ENCODE results near the gene SEC14L6.

GRCh38 chr22:30557243-30557642, 10.7 kb upstream of the SEC14L6 start:
- no peak for TF ChIP-seq EZH2 (IDR thresholded peaks at IDR 0.05; ENCODE audit: borderline replicate concordance, low read depth, low read length)
- TF ChIP-seq CEBPB (tag; IDR thresholded peaks at IDR 0.05), result no peak
- no peak for TF ChIP-seq FOS (IDR thresholded peaks at IDR 0.05; ENCODE audit: extremely low read depth, insufficient read length)
- TF ChIP-seq TBL1XR1 (IDR thresholded peaks at IDR 0.05; ENCODE audit: low read length in 2 of 2), result no peak
- TF ChIP-seq REST (IDR thresholded peaks at IDR 0.05; ENCODE audit: borderline replicate concordance), result no peak
- TF ChIP-seq REST (CRISPR knock-in tag; IDR thresholded peaks at IDR 0.05; ENCODE audit: low read depth), result no peak
- TF ChIP-seq CHD1 (IDR thresholded peaks at IDR 0.05; ENCODE audit: low read length), result no peak
- no peak for TF ChIP-seq BRD9 (IDR thresholded peaks at IDR 0.05; ENCODE audit: low read depth, partially characterized antibody)
- TF ChIP-seq SIN3B (IDR thresholded peaks at IDR 0.05; ENCODE audit: low read depth), result no peak
- TF ChIP-seq RFX5 (IDR thresholded peaks at IDR 0.05; ENCODE audit: low read depth, low read length), result no peak
- TF ChIP-seq CBX8 (IDR thresholded peaks at IDR 0.05; ENCODE audit: borderline replicate concordance, extremely low read depth, low read depth, low read length, poor library complexity, severe bottlenecking), result no peak
- TF ChIP-seq POLR2A (conservative IDR thresholded peaks at IDR 0.05), result no peak
- no peak for TF ChIP-seq FOXK1 (CRISPR knock-in tag; IDR thresholded peaks at IDR 0.05; ENCODE audit: borderline replicate concordance)
- TF ChIP-seq PTBP1 (IDR thresholded peaks at IDR 0.05; ENCODE audit: low read depth, low read length), result no peak
- no peak for TF ChIP-seq CTCF (IDR thresholded peaks at IDR 0.05 in 2 of 3, conservative IDR thresholded peaks at IDR 0.05 in 1 of 3; ENCODE audit: insufficient read depth in 2 of 3, low read depth in 1 of 3, low read length in 3 of 3)
